NK-92 treated with Interleukin-12 subunit alpha and Interleukin-12 subunit beta, amount 100 ng/mL, for 24 hours (cell line): Measurements from ENCODE around the gene PRIMPOL.
"Not testable (repeated sequence)": the region's sequence is repeated elsewhere in the genome, so short reads cannot be mapped to it uniquely, and the experiment has no call there.

ENCODE experiments used
- DNase-seq: peaks from one replicate; lab custom pipeline; 2025; lab: John Stamatoyannopoulos, UW

PRIMPOL gene

GRCh38 chr4:184649026-184649970 is at the start of gene PRIMPOL, which contains the start of gene CASP3:
TSS of gene PRIMPOL (plus strand) at chr4:184649738. CDS start at chr4:184657141, 7,403 bp downstream.
TSS of gene CASP3 (minus strand) at chr4:184649447. CDS start at chr4:184638453, 10,994 bp downstream.
- DNase-seq, result peak; percentile 89

GRCh38 chr4:184600982-184601381 is 48.6 kb upstream of the PRIMPOL start:
- not testable (repeated sequence) for DNase-seq

GRCh38 chr4:184602857-184603256 is 46.7 kb upstream of the PRIMPOL start:
- DNase-seq, result not testable (repeated sequence)

GRCh38 chr4:184607429-184607828 is 42.1 kb upstream of the PRIMPOL start:
- not testable (repeated sequence) for DNase-seq

- DNase-seq, result no peak
Observed at GRCh38 chr4:184612074-184612473, 37.5 kb upstream of the PRIMPOL start.

GRCh38 chr4:184613405-184613804 is 36.1 kb upstream of the PRIMPOL start:
- DNase-seq, result no peak

- no peak for DNase-seq
Observed at GRCh38 chr4:184614509-184614908, 35.0 kb upstream of the PRIMPOL start.

- DNase-seq, result not testable (repeated sequence)
Observed at GRCh38 chr4:184616168-184616567, 33.4 kb upstream of the PRIMPOL start.

- no peak for DNase-seq
Observed at GRCh38 chr4:184616633-184617551, 32.6 kb upstream of the PRIMPOL start.

- no peak for DNase-seq
Observed at GRCh38 chr4:184617600-184618196, 31.8 kb upstream of the PRIMPOL start.

- DNase-seq, result no peak
Observed at GRCh38 chr4:184620212-184620867, 29.2 kb upstream of the PRIMPOL start.

GRCh38 chr4:184621518-184621917 is 28.0 kb upstream of the PRIMPOL start:
- no peak for DNase-seq

- DNase-seq, result not testable (repeated sequence)
Observed at GRCh38 chr4:184624504-184624903, 25.0 kb upstream of the PRIMPOL start.

- DNase-seq, result no peak
Observed at GRCh38 chr4:184624972-184625554, 24.5 kb upstream of the PRIMPOL start.

- not testable (repeated sequence) for DNase-seq
Observed at GRCh38 chr4:184625783-184626596, 23.5 kb upstream of the PRIMPOL start.

- no peak for DNase-seq
Observed at GRCh38 chr4:184628103-184628502, 21.4 kb upstream of the PRIMPOL start.

GRCh38 chr4:184632842-184633241 is 16.7 kb upstream of the PRIMPOL start:
- no peak for DNase-seq

GRCh38 chr4:184635381-184635780 is 14.2 kb upstream of the PRIMPOL start:
- no peak for DNase-seq

- DNase-seq, result no peak
Observed at GRCh38 chr4:184636144-184636543, 13.4 kb upstream of the PRIMPOL start.

GRCh38 chr4:184636897-184637296 is 12.6 kb upstream of the PRIMPOL start:
- no peak for DNase-seq
